Fibroblast of villous mesenchyme (primary cell): ENCODE measurements around the gene TACO1. TPM values are rescaled to one million over a fixed set of nuclear protein-coding genes. Genes with fewer than 3 reads are reported as not detected.

Experiments used
- DNase-seq: peaks from one replicate; pipeline ENCODE4 v3.0.0-alpha.2; 2010; ENCODE audit warnings: low read depth
- H3K4me3 ChIP-seq: 2 replicates; pipeline ENCODE4 v1.5.1; 2011; ENCODE audit warnings: low read depth, mild to moderate bottlenecking, low read length
- CTCF ChIP-seq: IDR thresholded peaks from 2 replicates; pipeline ENCODE4 v1.5.1; 2012; ENCODE audit warnings: low read depth, mild to moderate bottlenecking, low read length; ENCODE audit not compliant: insufficient read depth
- total RNA-seq: library from RNA; depleted of rRNA; stranded (reverse); fragments of >200 nt; gene quantifications from 2 replicates; pipeline ENCODE4 v1.2.3, GENCODE V29; 2012

The TACO1 gene
- total RNA-seq, 1 donor, result 24.6 TPM

GRCh38 chr17:63578027-63578768 is 22.5 kb upstream of the TACO1 start:
- DNase-seq, result no peak
- H3K4me3 ChIP-seq, result no peak overlapping the region
- TF ChIP-seq CTCF, result no peak

GRCh38 chr17:63578769-63579111 is 22.0 kb upstream of the TACO1 start:
- no peak overlapping the region for H3K4me3 ChIP-seq
- no peak for DNase-seq
- no peak for TF ChIP-seq CTCF

- H3K4me3 ChIP-seq, result no peak overlapping the region
- no peak for DNase-seq
- no peak for TF ChIP-seq CTCF
These were observed 21.1 kb upstream of the TACO1 start for GRCh38 chr17:63579633-63580032.

- DNase-seq, result no peak
- TF ChIP-seq CTCF, result no peak
- H3K4me3 ChIP-seq, result no peak overlapping the region
These were observed 12.9 kb upstream of the TACO1 start for GRCh38 chr17:63587770-63588169.

- no peak for DNase-seq
- no peak for TF ChIP-seq CTCF
- no peak overlapping the region for H3K4me3 ChIP-seq
These were observed 11.9 kb upstream of the TACO1 start for GRCh38 chr17:63588797-63589196.

GRCh38 chr17:63589646-63590045 is 11.0 kb upstream of the TACO1 start:
- no peak for TF ChIP-seq CTCF
- DNase-seq, result no peak

GRCh38 chr17:63592797-63593196 is 7.9 kb upstream of the TACO1 start:
- no peak for DNase-seq
- H3K4me3 ChIP-seq, result no peak overlapping the region
- no peak for TF ChIP-seq CTCF

More at GRCh38 chr17:63589646-63590045, 11.0 kb upstream of the TACO1 start:
- H3K4me3 ChIP-seq, result no peak overlapping the region
